H9 (cell line): Measurements from ENCODE around the gene HS6ST1. TPM values are rescaled to one million over a fixed set of nuclear protein-coding genes. Genes with fewer than 3 reads are reported as not detected.

Experiments
- DNase-seq: peaks from one replicate; pipeline ENCODE4 v3.0.0-alpha.2; 2017
- H2AFZ ChIP-seq: one replicate; pipeline ENCODE4 v1.6.1; 2013; ENCODE audit warnings: mild to moderate bottlenecking, low read length, control low read depth, moderate library complexity
- H2AK5ac ChIP-seq: 2 replicates; pipeline ENCODE4 v1.6.1; 2013; ENCODE audit warnings: low read length, control low read depth, mixed read lengths; ENCODE audit not compliant: insufficient read length
- H2BK120ac ChIP-seq: one replicate; pipeline ENCODE4 v1.6.1; 2013; ENCODE audit warnings: low read depth, mild to moderate bottlenecking, low read length, control low read depth, inconsistent platforms; ENCODE audit not compliant: poor library complexity, severe bottlenecking
- H2BK12ac ChIP-seq: 2 replicates; pipeline ENCODE4 v1.6.1; 2013; ENCODE audit warnings: low read length, control low read depth, mixed read lengths, low read depth; ENCODE audit not compliant: insufficient read length
- H2BK15ac ChIP-seq: 2 replicates; pipeline ENCODE4 v1.6.1; 2013; ENCODE audit warnings: low read depth, low read length, control low read depth
- H2BK20ac ChIP-seq: one replicate; pipeline ENCODE4 v1.6.1; 2013; ENCODE audit warnings: low read depth, mild to moderate bottlenecking, low read length, control low read depth, inconsistent platforms; ENCODE audit not compliant: poor library complexity, severe bottlenecking
- H2BK5ac ChIP-seq: 2 replicates; pipeline ENCODE4 v1.6.1; 2013; ENCODE audit warnings: low read length, control low read depth, mixed read lengths; ENCODE audit not compliant: insufficient read length
- H3K14ac ChIP-seq: 2 replicates; pipeline ENCODE4 v1.6.1; 2013; ENCODE audit warnings: low read length, control low read depth; ENCODE audit not compliant: insufficient read depth
- H3K18ac ChIP-seq: 2 replicates; pipeline ENCODE4 v1.6.1; 2013; ENCODE audit warnings: low read depth, mild to moderate bottlenecking, mixed read lengths, low read length, control low read depth; ENCODE audit not compliant: insufficient read length
- H3K23ac ChIP-seq: 2 replicates; pipeline ENCODE4 v1.6.1; 2013; ENCODE audit warnings: low read length, control low read depth, mixed read lengths, low read depth; ENCODE audit not compliant: insufficient read length
- H3K23me2 ChIP-seq: 2 replicates; pipeline ENCODE4 v1.6.1; 2013; ENCODE audit warnings: low read depth, mild to moderate bottlenecking, mixed read lengths, low read length, control low read depth; ENCODE audit not compliant: insufficient read length, poor library complexity, severe bottlenecking
- H3K27ac ChIP-seq: 2 replicates; pipeline ENCODE4 v1.5.1; 2013; ENCODE audit warnings: low read length, control low read depth, mixed read lengths, low read depth; ENCODE audit not compliant: insufficient read length
- H3K27me3 ChIP-seq: 2 replicates; pipeline ENCODE4 v1.6.1; 2013; ENCODE audit warnings: low read length, control low read depth, inconsistent platforms; ENCODE audit not compliant: insufficient read depth
- H3K4ac ChIP-seq: 2 replicates; pipeline ENCODE4 v1.6.1; 2013; ENCODE audit warnings: low read depth, mild to moderate bottlenecking, control low read depth, inconsistent platforms, low read length, moderate library complexity
- H3K4me1 ChIP-seq: 2 replicates; pipeline ENCODE4 v1.6.1; 2013; ENCODE audit warnings: low read length, control low read depth, inconsistent platforms; ENCODE audit not compliant: insufficient read depth
- H3K4me2 ChIP-seq: 2 replicates; pipeline ENCODE4 v1.6.1; 2013; ENCODE audit warnings: low read length, control low read depth, mixed read lengths; ENCODE audit not compliant: insufficient read length, insufficient read depth
- H3K56ac ChIP-seq: 2 replicates; pipeline ENCODE4 v1.6.1; 2013; ENCODE audit warnings: low read depth, mild to moderate bottlenecking, mixed read lengths, low read length, control low read depth; ENCODE audit not compliant: insufficient read length
- H3K79me1 ChIP-seq: 2 replicates; pipeline ENCODE4 v1.6.1; 2013; ENCODE audit warnings: low read depth, mild to moderate bottlenecking, moderate library complexity, low read length, control low read depth, inconsistent platforms; ENCODE audit not compliant: insufficient read depth, poor library complexity, severe bottlenecking
- H3K79me2 ChIP-seq: 2 replicates; pipeline ENCODE4 v1.6.1; 2013; ENCODE audit warnings: low read length, control low read depth, inconsistent platforms; ENCODE audit not compliant: insufficient read depth
- H3K9ac ChIP-seq: 2 replicates; pipeline ENCODE4 v1.6.1; 2013; ENCODE audit warnings: low read length, control low read depth, mixed read lengths; ENCODE audit not compliant: insufficient read length; ENCODE audit errors: extremely low read depth
- H3K9me3 ChIP-seq: one replicate; pipeline ENCODE4 v1.6.1; 2013; ENCODE audit warnings: low read depth, low read length, inconsistent platforms; ENCODE audit not compliant: control insufficient read depth
- H3T11ph ChIP-seq: one replicate; pipeline ENCODE4 v1.6.1; 2013; ENCODE audit warnings: mild to moderate bottlenecking, low read length, control low read depth, inconsistent platforms
- H4K20me1 ChIP-seq: one replicate; pipeline ENCODE4 v1.6.1; 2013; ENCODE audit not compliant: control insufficient read depth, insufficient read length, insufficient read depth
- H4K5ac ChIP-seq: 2 replicates; pipeline ENCODE4 v1.6.1; 2013; ENCODE audit warnings: low read depth, mild to moderate bottlenecking, mixed read lengths, low read length, control low read depth; ENCODE audit not compliant: insufficient read length
- H4K8ac ChIP-seq: replicated peaks from 2 replicates; pipeline ENCODE4 v1.6.1; 2013; ENCODE audit warnings: low read length, control low read depth, mixed read lengths, low read depth; ENCODE audit not compliant: insufficient read length
- H4K91ac ChIP-seq: 2 replicates; pipeline ENCODE4 v1.6.1; 2013; ENCODE audit warnings: low read depth, mild to moderate bottlenecking, moderate library complexity, mixed read lengths, low read length, control low read depth; ENCODE audit not compliant: insufficient read length
- H3K27ac Mint-ChIP-seq, 3 experiments: 2 replicates in 2 of 3; 3 replicates in 1 of 3; pipeline ENCODE4 v1.8.0; 2020 to 2021; ENCODE audit warnings: mixed read lengths in 3 of 3, mild to moderate bottlenecking in 1 of 3, moderate library complexity in 1 of 3
- H3K27me3 Mint-ChIP-seq: 2 replicates; pipeline ENCODE4 v1.8.0; 2021; ENCODE audit warnings: low read depth, mild to moderate bottlenecking, moderate library complexity, mixed read lengths
- H3K36me3 Mint-ChIP-seq, 3 experiments: 2 replicates in 2 of 3; 3 replicates in 1 of 3; pipeline ENCODE4 v1.8.0; 2020 to 2021; ENCODE audit warnings: low read depth in 3 of 3, mixed read lengths in 3 of 3; ENCODE audit not compliant: insufficient read depth in 1 of 3
- H3K4me1 Mint-ChIP-seq, 2 experiments: 2 replicates each; pipeline ENCODE4 v1.8.0; 2020; ENCODE audit warnings: mixed read lengths in 2 of 2
- H3K4me3 Mint-ChIP-seq, 2 experiments: 2 replicates in 1 of 2; 3 replicates in 1 of 2; pipeline ENCODE4 v1.8.0; 2020 to 2021; ENCODE audit warnings: mild to moderate bottlenecking in 2 of 2, mixed read lengths in 2 of 2, moderate library complexity in 1 of 2
- H3K9me3 Mint-ChIP-seq, 2 experiments: 2 replicates in 1 of 2; 3 replicates in 1 of 2; pipeline ENCODE4 v1.8.0; 2020; ENCODE audit warnings: mild to moderate bottlenecking in 2 of 2, mixed read lengths in 2 of 2, moderate library complexity in 1 of 2
- CTCF ChIP-seq: fragments of 200-600 bp; sonication (generic); conservative IDR thresholded peaks from 3 replicates; pipeline ENCODE4 v1.8.0; 2021; ENCODE audit warnings: antibody characterized with exemption, mild to moderate bottlenecking
- WGBS: extraction: QIAGEN DNeasy Blood & Tissue Kit; methylation state at CpG from one replicate; pipeline ENCODE4 v1.1.7; 2013; ENCODE audit warnings: missing lambda C conversion rate, low lambda C conversion rate, mixed read lengths; ENCODE audit not compliant: insufficient read length; ENCODE audit errors: extremely low coverage; 5-methylcytosine and 5-hydroxymethylcytosine counted together
- total RNA-seq: library from RNA; stranded (reverse); gene quantifications from 2 replicates; pipeline ENCODE4 v1.2.1, GENCODE V29; 2021

HS6ST1 gene
- total RNA-seq, 1 experiment from 2014 or later, result 60.2 TPM

GRCh38 chr2:128293870-128294455 lies 24.7 kb downstream of the HS6ST1 start:
- Histone ChIP-seq H4K5ac (no peak overlapping the region), H3K79me1 (peaks cover 9% of the 10 kb centered on the region), H3K9me3 (no peaks in the 10 kb centered on the region), H3K18ac (no peak overlapping the region), H2BK20ac (no peak overlapping the region), H3K23me2 (no peaks in the 10 kb centered on the region), H2BK12ac (no peak overlapping the region), H3K27ac (no peak overlapping the region), H3K14ac (no peak overlapping the region; the same call in 1 of the 2 replicates), H2BK120ac (no peak overlapping the region), H2BK15ac (no peak overlapping the region), H4K8ac (no peak overlapping the region), H4K91ac (no peak overlapping the region), H3T11ph (no peak overlapping the region), H2AFZ (no peak overlapping the region), H3K23ac (no peak overlapping the region), H4K20me1 (no peaks in the 10 kb centered on the region), H3K56ac (no peak overlapping the region), H3K27me3 (no peaks in the 10 kb centered on the region), H2BK5ac (no peak overlapping the region), H3K79me2 (peaks cover 20% of the 10 kb centered on the region; the same call in 1 of the 2 replicates), H3K4me2 (no peak overlapping the region), H3K4me1 (peaks cover 17% of the 10 kb centered on the region; the same call in 1 of the 2 replicates), H2AK5ac (no peak overlapping the region), H3K9ac (no peak overlapping the region), H3K4ac (no peak overlapping the region)
- H3K9me3 Mint-ChIP-seq, result no peaks in the 10 kb centered on the region
- H3K4me1 Mint-ChIP-seq, result peaks cover 34 to 41% of the 10 kb centered on the region in 2 experiments
- DNase-seq, result no peak
- H3K4me3 Mint-ChIP-seq, result peak overlapping the region in 1 of 2 experiments; percentile 8; a peak in 1 of 5 replicates
- no CpG with 5 or more reads among the region's 8 CpGs for WGBS
- H3K36me3 Mint-ChIP-seq, result peaks cover 8 to 15% (median 10%) of the 10 kb centered on the region in 3 experiments
- no peaks in the 10 kb centered on the region for H3K27me3 Mint-ChIP-seq
- no peak for TF ChIP-seq CTCF
- H3K27ac Mint-ChIP-seq, result peak overlapping the region in 2 of 3 experiments; percentile 57 to 89; a peak in 3 of 7 replicates
